SK-N-SH treated with all-trans-retinoic acid at 6 μM for 48 hours (cell line): ENCODE results near the gene PNPLA3.
A peak's percentile ranks its signal among the peaks of the same experiment; 100 is the strongest.

Source experiments
- ATAC-seq: fragments of 200-7000 bp; cut with Tn5 transposase; 3 replicates; pipeline ENCODE4 v1.9.1; 2020; ENCODE audit warnings: mild to moderate bottlenecking, moderate library complexity
- BACH2 ChIP-seq: fragments of 250-450 bp; sonication (Bioruptor Pico); IDR thresholded peaks from 2 replicates; pipeline ENCODE4 v1.9.0; 2021; ENCODE audit warnings: mild to moderate bottlenecking, borderline replicate concordance
- CSDC2 ChIP-seq: fragments of 250-450 bp; sonication (Bioruptor Pico); IDR thresholded peaks from 2 replicates; pipeline ENCODE4 v1.5.0; 2020; ENCODE audit warnings: mild to moderate bottlenecking, moderate library complexity
- ESRRG ChIP-seq: fragments of 250-450 bp; sonication (Bioruptor Pico); IDR thresholded peaks from 2 replicates; pipeline ENCODE4 v1.6.1; 2021; ENCODE audit warnings: mild to moderate bottlenecking
- GLIS3 ChIP-seq: fragments of 250-450 bp; sonication (Bioruptor Pico); IDR thresholded peaks from 2 replicates; pipeline ENCODE4 v1.5.0; 2020; ENCODE audit warnings: mild to moderate bottlenecking, moderate library complexity
- ISL1 ChIP-seq: fragments of 250-450 bp; sonication (Bioruptor Pico); IDR thresholded peaks from 2 replicates; pipeline ENCODE4 v2.1.2; 2022; ENCODE audit warnings: mild to moderate bottlenecking, moderate library complexity
- OSR1 ChIP-seq: fragments of 250-450 bp; sonication (Bioruptor Pico); IDR thresholded peaks from 2 replicates; pipeline ENCODE4 v1.8.0; 2022; ENCODE audit warnings: moderate library complexity, mild to moderate bottlenecking, inconsistent platforms
- PPARA ChIP-seq: fragments of 250-450 bp; sonication (Bioruptor Pico); IDR thresholded peaks from 2 replicates; pipeline ENCODE4 v1.5.0; 2020; ENCODE audit warnings: mild to moderate bottlenecking, borderline replicate concordance
- RARB ChIP-seq: fragments of 250-450 bp; sonication (Bioruptor Pico); IDR thresholded peaks from 2 replicates; pipeline ENCODE4 v1.8.0; 2021; ENCODE audit warnings: mild to moderate bottlenecking, moderate library complexity
- SNAI2 ChIP-seq: fragments of 250-450 bp; sonication (Bioruptor Pico); IDR thresholded peaks from 2 replicates; pipeline ENCODE4 v1.5.0; 2020; ENCODE audit warnings: mild to moderate bottlenecking, moderate library complexity
- TCF4 ChIP-seq: fragments of 250-450 bp; sonication (Bioruptor Pico); IDR thresholded peaks from 2 replicates; pipeline ENCODE4 v1.8.0; 2021; ENCODE audit warnings: mild to moderate bottlenecking, moderate library complexity, borderline replicate concordance
- TOX ChIP-seq: fragments of 250-450 bp; sonication (Bioruptor Pico); IDR thresholded peaks from 2 replicates; pipeline ENCODE4 v1.8.0; 2021; ENCODE audit warnings: mild to moderate bottlenecking, moderate library complexity, borderline replicate concordance
- ZC3H10 ChIP-seq: fragments of 250-450 bp; sonication (Bioruptor Pico); IDR thresholded peaks from 2 replicates; pipeline ENCODE4 v1.5.1; 2021; ENCODE audit warnings: mild to moderate bottlenecking, moderate library complexity
- ZFP3 ChIP-seq: fragments of 250-450 bp; sonication (Bioruptor Pico); IDR thresholded peaks from 2 replicates; pipeline ENCODE4 v1.5.0; 2020; ENCODE audit warnings: mild to moderate bottlenecking, moderate library complexity
- ZFP30 ChIP-seq: fragments of 450-650 bp; formaldehyde crosslinking; IDR thresholded peaks from 2 replicates; pipeline ENCODE4 v1.5.0; 2022; ENCODE audit warnings: mild to moderate bottlenecking, moderate library complexity
- ZNF565 ChIP-seq: fragments of 450-650 bp; formaldehyde crosslinking; conservative IDR thresholded peaks from 2 replicates; pipeline ENCODE4 v1.5.0; 2020; ENCODE audit warnings: low read depth, mild to moderate bottlenecking, moderate library complexity
- ZNF70 ChIP-seq: fragments of 450-650 bp; formaldehyde crosslinking; IDR thresholded peaks from 2 replicates; pipeline ENCODE4 v1.5.0; 2020; ENCODE audit warnings: mild to moderate bottlenecking, moderate library complexity
- ZNF8 ChIP-seq: fragments of 450-650 bp; formaldehyde crosslinking; IDR thresholded peaks from 2 replicates; pipeline ENCODE4 v1.5.0; 2020; ENCODE audit warnings: mild to moderate bottlenecking, moderate library complexity
- TF ChIP-seq, protein P1 (sequence below): fragments of 250-450 bp; sonication (Bioruptor Pico); IDR thresholded peaks from 2 replicates; pipeline ENCODE4 v1.8.0; 2021; ENCODE audit warnings: low read depth, mild to moderate bottlenecking, moderate library complexity, borderline replicate concordance
- TF ChIP-seq, protein P2 (sequence below): fragments of 250-450 bp; sonication (Bioruptor Pico); IDR thresholded peaks from 2 replicates; pipeline ENCODE4 v1.8.0; 2020; ENCODE audit warnings: mild to moderate bottlenecking, moderate library complexity, borderline replicate concordance
- TF ChIP-seq, protein P3 (sequence below): fragments of 250-450 bp; sonication (Bioruptor Pico); IDR thresholded peaks from 2 replicates; pipeline ENCODE4 v1.5.1; 2020; ENCODE audit warnings: low read depth, mild to moderate bottlenecking, moderate library complexity
- TF ChIP-seq, protein P4 (sequence below): fragments of 250-450 bp; sonication (Bioruptor Pico); IDR thresholded peaks from 2 replicates; pipeline ENCODE4 v1.5.0; 2020; ENCODE audit warnings: mild to moderate bottlenecking, moderate library complexity

The PNPLA3 gene

DNA sequence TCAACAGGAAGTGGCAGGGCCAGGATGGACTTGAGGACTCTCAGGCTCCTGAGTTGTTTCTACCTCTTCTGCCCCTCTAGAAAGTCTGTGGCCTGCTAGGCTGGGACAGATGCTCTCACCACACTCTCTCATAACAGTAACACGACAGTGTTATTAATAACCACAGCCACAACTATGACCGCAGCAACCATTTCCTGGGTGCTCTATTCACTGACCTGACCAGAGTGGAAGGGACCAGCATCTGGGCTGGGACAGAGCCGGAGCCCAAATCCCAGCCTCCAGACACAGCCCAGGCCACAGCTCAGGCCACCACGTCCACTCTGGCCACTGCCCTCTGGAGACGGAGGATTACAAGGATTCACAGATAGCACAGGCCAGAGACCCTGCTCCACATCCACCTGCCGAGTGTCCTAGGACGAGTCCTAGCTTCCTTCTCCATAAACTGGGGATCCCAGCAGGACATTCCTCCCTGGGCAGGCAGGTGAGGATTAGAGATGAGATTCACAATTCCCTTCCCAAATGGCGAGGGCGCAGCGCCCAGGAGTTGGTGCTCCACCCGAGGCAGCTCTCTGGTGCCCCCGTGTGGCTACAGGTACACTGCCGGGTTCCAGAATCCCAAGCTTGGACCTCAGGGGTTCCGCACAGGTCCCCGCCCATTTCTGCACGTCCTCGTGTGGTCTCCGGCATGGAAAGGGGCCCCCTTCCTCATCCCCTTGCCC lies 38.8 kb upstream of the PNPLA3 start:
- no peak for TF ChIP-seq OSR1 (CRISPR knock-in tag)

DNA sequence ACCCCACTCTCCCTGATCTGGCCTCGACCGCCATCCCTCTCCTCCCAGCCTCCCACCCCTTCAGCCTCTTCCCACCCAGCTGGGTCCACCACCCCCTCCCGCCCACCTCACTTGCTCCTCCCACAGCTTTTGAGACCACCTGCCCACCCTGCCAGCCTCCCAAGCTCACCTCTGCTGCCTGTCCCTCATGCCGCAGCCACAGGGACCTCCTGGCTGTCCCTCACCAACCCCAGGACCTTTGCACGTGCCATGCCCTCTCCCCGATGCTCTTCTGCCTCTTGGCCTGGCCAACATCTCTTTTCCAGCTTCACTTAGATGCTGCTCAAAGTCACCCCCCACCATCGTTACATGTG lies 38.3 kb upstream of the PNPLA3 start:
- TF ChIP-seq ZNF565 (no peak), CSDC2 (CRISPR knock-in tag) (no peak), ISL1 (CRISPR knock-in tag) (no peak), SNAI2 (no peak), TCF4 (CRISPR knock-in tag) (no peak), PPARA (CRISPR knock-in tag) (no peak), ZNF70 (CRISPR knock-in tag) (no peak), ZFP3 (no peak)
- TF ChIP-seq, protein P1, sequence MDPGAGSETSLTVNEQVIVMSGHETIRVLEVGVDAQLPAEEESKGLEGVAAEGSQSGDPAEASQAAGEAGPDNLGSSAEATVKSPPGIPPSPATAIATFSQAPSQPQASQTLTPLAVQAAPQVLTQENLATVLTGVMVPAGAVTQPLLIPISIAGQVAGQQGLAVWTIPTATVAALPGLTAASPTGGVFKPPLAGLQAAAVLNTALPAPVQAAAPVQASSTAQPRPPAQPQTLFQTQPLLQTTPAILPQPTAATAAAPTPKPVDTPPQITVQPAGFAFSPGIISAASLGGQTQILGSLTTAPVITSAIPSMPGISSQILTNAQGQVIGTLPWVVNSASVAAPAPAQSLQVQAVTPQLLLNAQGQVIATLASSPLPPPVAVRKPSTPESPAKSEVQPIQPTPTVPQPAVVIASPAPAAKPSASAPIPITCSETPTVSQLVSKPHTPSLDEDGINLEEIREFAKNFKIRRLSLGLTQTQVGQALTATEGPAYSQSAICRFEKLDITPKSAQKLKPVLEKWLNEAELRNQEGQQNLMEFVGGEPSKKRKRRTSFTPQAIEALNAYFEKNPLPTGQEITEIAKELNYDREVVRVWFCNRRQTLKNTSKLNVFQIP (CRISPR knock-in tag), result no peak
- TF ChIP-seq, protein P2, sequence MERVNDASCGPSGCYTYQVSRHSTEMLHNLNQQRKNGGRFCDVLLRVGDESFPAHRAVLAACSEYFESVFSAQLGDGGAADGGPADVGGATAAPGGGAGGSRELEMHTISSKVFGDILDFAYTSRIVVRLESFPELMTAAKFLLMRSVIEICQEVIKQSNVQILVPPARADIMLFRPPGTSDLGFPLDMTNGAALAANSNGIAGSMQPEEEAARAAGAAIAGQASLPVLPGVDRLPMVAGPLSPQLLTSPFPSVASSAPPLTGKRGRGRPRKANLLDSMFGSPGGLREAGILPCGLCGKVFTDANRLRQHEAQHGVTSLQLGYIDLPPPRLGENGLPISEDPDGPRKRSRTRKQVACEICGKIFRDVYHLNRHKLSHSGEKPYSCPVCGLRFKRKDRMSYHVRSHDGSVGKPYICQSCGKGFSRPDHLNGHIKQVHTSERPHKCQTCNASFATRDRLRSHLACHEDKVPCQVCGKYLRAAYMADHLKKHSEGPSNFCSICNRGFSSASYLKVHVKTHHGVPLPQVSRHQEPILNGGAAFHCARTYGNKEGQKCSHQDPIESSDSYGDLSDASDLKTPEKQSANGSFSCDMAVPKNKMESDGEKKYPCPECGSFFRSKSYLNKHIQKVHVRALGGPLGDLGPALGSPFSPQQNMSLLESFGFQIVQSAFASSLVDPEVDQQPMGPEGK (CRISPR knock-in tag), result no peak
- ATAC-seq, result no peak

More for the DNA sequence above, 38.8 kb upstream of the PNPLA3 start:
- peak; percentile 71; the same call in 2 of the 3 replicates for ATAC-seq

DNA sequence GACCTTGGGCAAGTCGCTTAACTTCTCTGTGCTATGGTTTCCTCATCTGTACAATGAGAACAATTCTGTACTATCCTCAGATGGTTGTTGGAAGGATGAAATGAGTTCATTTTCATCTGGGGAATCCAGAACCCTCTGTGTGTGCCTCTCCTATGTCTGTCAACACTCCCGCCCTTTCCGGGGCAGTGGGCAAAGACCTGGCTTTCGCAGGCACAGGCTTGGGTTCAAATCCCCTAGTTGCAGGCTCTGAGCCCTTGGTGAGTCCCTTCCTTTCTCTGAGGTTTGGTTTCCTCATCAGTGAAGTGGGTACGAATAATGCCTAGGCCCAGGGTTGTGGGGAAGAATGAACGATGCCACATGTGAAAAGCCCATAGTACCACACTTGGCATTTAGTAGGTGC lies 37.8 kb upstream of the PNPLA3 start:
- ATAC-seq, result no peak
- TF ChIP-seq TOX (no peak), ESRRG (CRISPR knock-in tag) (no peak), ZFP3 (no peak), ISL1 (CRISPR knock-in tag) (no peak), TCF4 (CRISPR knock-in tag) (no peak), OSR1 (CRISPR knock-in tag) (no peak), ZC3H10 (no peak), ZNF70 (CRISPR knock-in tag) (no peak), RARB (no peak), GLIS3 (no peak), PPARA (CRISPR knock-in tag) (no peak), CSDC2 (CRISPR knock-in tag) (no peak), BACH2 (no peak)
- TF ChIP-seq, protein P3, sequence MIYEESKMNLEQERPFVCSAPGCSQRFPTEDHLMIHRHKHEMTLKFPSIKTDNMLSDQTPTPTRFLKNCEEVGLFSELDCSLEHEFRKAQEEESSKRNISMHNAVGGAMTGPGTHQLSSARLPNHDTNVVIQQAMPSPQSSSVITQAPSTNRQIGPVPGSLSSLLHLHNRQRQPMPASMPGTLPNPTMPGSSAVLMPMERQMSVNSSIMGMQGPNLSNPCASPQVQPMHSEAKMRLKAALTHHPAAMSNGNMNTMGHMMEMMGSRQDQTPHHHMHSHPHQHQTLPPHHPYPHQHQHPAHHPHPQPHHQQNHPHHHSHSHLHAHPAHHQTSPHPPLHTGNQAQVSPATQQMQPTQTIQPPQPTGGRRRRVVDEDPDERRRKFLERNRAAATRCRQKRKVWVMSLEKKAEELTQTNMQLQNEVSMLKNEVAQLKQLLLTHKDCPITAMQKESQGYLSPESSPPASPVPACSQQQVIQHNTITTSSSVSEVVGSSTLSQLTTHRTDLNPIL, result no peak
- TF ChIP-seq, protein P4, sequence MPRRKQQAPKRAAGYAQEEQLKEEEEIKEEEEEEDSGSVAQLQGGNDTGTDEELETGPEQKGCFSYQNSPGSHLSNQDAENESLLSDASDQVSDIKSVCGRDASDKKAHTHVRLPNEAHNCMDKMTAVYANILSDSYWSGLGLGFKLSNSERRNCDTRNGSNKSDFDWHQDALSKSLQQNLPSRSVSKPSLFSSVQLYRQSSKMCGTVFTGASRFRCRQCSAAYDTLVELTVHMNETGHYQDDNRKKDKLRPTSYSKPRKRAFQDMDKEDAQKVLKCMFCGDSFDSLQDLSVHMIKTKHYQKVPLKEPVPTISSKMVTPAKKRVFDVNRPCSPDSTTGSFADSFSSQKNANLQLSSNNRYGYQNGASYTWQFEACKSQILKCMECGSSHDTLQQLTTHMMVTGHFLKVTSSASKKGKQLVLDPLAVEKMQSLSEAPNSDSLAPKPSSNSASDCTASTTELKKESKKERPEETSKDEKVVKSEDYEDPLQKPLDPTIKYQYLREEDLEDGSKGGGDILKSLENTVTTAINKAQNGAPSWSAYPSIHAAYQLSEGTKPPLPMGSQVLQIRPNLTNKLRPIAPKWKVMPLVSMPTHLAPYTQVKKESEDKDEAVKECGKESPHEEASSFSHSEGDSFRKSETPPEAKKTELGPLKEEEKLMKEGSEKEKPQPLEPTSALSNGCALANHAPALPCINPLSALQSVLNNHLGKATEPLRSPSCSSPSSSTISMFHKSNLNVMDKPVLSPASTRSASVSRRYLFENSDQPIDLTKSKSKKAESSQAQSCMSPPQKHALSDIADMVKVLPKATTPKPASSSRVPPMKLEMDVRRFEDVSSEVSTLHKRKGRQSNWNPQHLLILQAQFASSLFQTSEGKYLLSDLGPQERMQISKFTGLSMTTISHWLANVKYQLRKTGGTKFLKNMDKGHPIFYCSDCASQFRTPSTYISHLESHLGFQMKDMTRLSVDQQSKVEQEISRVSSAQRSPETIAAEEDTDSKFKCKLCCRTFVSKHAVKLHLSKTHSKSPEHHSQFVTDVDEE (CRISPR knock-in tag), result no peak
- TF ChIP-seq, all 23 proteins: peak for 0

DNA sequence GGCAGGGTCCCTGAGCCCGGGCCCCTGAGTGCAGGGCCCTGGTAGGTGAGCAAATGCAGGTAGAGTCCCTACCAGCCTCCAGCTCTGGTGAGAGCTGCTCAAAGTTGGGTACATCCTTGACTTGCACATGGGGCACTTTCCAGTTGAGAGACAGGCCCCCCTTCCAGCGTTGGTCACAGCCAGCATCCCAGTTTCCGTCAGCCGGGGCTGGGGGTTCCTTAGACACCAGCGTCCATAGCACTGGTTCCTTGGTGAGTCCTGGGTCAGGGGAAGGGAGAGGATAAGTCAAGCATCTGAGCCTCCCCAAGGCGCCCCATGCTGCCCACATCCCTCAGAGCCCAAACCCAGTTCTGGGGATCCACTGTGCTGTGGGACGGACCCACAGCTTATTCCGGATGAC lies 37.4 kb upstream of the PNPLA3 start:
- ATAC-seq, result no peak
- TF ChIP-seq CSDC2 (CRISPR knock-in tag) (no peak), ZFP30 (CRISPR knock-in tag) (no peak), OSR1 (CRISPR knock-in tag) (no peak), RARB (no peak), ZNF8 (CRISPR knock-in tag) (no peak), BACH2 (no peak), ISL1 (CRISPR knock-in tag) (no peak)
- TF ChIP-seq, protein P1 (CRISPR knock-in tag), result no peak
- TF ChIP-seq, protein P4 (CRISPR knock-in tag), result no peak
- TF ChIP-seq, all 23 proteins: peak for 0
